ENCODE measurements around the gene RRP1B. TPM values are rescaled to one million over a fixed set of nuclear protein-coding genes. Genes with fewer than 3 reads are reported as not detected.

RRP1B gene
- total RNA-seq, 4 donors from 2014 or later = 12.5 to 24.7 (median 18.9) TPM

DNA sequence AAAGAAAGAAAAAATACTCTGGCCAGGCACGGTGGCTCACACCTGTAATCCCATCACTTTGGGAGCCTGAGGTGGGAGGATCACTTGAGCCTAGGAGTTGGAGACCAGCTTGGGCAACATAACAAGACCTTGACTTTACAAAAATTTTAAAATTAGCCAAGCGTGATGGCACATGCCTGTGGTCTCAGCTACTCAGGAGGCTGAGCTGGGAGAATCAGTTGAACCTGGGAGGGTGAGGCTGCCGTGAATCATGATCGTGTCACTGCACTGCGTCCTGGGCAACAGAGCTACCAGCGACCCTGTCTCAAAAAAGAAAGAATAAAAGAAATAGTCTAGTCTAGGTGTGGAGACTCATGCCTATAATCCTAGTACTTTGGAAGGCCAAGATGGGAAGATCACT is 22.3 kb downstream of the RRP1B start:
- Histone ChIP-seq H3K4me3 (no peak overlapping the region), H3K36me3 (peaks cover 0 to 83% of the 10 kb centered on the region in 2 donors), H3K9me3 (no peaks in the 10 kb centered on the region), H3K27me3 (no peaks in the 10 kb centered on the region), H3K27ac (no peak overlapping the region), H3K4me1 (no peaks in the 10 kb centered on the region)
- in situ Hi-C loops (cut with MboI; ENCODE audit: low sequenced_read_pairs in 4 of 4) = no loop called here
- intact Hi-C loops (cut with DNase I; ENCODE audit: low total_unique reads) = no loop called here
- TF ChIP-seq POLR2A (IDR thresholded peaks at IDR 0.05) = no peak
- TF ChIP-seq, protein P1, sequence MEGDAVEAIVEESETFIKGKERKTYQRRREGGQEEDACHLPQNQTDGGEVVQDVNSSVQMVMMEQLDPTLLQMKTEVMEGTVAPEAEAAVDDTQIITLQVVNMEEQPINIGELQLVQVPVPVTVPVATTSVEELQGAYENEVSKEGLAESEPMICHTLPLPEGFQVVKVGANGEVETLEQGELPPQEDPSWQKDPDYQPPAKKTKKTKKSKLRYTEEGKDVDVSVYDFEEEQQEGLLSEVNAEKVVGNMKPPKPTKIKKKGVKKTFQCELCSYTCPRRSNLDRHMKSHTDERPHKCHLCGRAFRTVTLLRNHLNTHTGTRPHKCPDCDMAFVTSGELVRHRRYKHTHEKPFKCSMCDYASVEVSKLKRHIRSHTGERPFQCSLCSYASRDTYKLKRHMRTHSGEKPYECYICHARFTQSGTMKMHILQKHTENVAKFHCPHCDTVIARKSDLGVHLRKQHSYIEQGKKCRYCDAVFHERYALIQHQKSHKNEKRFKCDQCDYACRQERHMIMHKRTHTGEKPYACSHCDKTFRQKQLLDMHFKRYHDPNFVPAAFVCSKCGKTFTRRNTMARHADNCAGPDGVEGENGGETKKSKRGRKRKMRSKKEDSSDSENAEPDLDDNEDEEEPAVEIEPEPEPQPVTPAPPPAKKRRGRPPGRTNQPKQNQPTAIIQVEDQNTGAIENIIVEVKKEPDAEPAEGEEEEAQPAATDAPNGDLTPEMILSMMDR (IDR thresholded peaks at IDR 0.05 in 4 of 5, conservative IDR thresholded peaks at IDR 0.05 in 1 of 5) = no peak
- ATAC-seq = no peak
- no peak for DNase-seq

DNA sequence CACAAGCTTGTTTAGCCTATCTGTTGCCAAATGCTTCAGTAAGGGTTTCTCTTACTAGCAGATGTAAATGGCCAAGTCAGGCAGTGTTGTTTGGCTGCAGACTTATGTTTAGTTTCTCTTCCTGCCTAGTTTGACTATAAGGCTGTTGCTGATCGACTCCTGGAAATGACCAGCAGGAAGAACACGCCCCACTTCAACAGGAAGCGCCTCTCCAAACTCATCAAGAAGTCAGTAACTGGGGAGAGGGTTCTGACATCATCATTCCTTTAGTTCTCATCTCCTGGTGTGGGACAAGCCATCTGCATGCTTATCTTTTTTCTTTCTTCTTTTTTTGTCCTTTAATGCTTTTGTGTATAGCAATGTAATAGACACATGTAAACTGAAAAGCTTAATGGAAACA is 25.1 kb downstream of the RRP1B start:
- Histone ChIP-seq H3K9me3 (no peaks in the 10 kb centered on the region), H3K4me1 (no peaks in the 10 kb centered on the region), H3K27me3 (no peaks in the 10 kb centered on the region), H3K4me3 (no peak overlapping the region), H3K27ac (no peak overlapping the region), H3K36me3 (peaks cover 0 to 90% of the 10 kb centered on the region in 2 donors)
- intact Hi-C loops (cut with DNase I; ENCODE audit: low total_unique reads) = no loop called here
- TF ChIP-seq, protein P1 (IDR thresholded peaks at IDR 0.05 in 4 of 5, conservative IDR thresholded peaks at IDR 0.05 in 1 of 5) = no peak
- TF ChIP-seq POLR2A (IDR thresholded peaks at IDR 0.05) = no peak
- in situ Hi-C loops (cut with MboI; ENCODE audit: low sequenced_read_pairs in 4 of 4) = no loop called here
- ATAC-seq (no peak), DNase-seq (no peak)

DNA sequence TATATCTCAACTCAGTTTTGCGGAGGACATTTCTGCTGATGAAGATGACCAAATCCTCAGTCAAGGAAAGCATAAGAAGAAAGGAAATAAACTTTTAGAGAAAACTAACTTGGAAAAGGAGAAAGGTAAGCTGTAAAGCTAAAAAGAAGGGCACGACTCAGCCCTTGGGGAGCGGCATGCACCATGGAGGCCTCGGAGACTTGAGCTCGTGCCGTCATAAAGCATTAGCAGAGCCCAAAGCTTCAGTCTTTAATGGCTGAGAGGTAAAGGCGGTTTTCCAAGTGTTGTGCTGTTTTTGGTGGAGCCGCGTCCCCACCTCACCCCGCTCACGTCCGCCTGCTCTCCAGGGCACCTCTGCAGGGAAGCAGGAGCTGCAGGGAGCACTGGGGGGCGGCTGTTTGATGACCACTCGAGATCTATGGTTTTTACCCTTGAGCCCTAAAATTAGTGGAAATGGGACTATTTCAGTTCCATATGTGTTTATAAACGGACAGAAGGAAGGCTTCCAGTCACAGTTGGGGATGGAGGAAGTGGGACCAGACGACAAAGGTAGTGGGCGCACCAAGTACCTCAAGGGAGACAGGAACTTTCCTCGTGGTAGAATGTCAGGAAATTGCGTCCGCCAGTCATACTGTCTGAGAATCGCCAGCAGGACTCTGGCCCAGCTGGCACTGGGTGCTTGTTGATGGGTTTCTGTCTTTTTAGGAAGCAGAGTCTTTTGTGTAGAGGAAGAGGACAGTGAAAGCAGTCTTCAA is 27.6 kb downstream of the RRP1B start:
- intact Hi-C loops (cut with DNase I; ENCODE audit: low total_unique reads) = loop anchor here (1.0 kb wide), 1 partner anchor 12 kb away; no protein-coding TSS in a partner anchor
- Histone ChIP-seq H3K4me3 (no peak overlapping the region), H3K27me3 (no peaks in the 10 kb centered on the region), H3K27ac (no peak overlapping the region), H3K9me3 (no peaks in the 10 kb centered on the region), H3K36me3 (peaks cover 0 to 96% of the 10 kb centered on the region in 2 donors), H3K4me1 (no peaks in the 10 kb centered on the region)
- DNase-seq (no peak), ATAC-seq (no peak)
- in situ Hi-C loops (cut with MboI; ENCODE audit: low sequenced_read_pairs in 4 of 4) = no loop called here
- no peak for TF ChIP-seq POLR2A (IDR thresholded peaks at IDR 0.05)
- TF ChIP-seq, protein P1 (IDR thresholded peaks at IDR 0.05 in 4 of 5, conservative IDR thresholded peaks at IDR 0.05 in 1 of 5) = no peak

DNA sequence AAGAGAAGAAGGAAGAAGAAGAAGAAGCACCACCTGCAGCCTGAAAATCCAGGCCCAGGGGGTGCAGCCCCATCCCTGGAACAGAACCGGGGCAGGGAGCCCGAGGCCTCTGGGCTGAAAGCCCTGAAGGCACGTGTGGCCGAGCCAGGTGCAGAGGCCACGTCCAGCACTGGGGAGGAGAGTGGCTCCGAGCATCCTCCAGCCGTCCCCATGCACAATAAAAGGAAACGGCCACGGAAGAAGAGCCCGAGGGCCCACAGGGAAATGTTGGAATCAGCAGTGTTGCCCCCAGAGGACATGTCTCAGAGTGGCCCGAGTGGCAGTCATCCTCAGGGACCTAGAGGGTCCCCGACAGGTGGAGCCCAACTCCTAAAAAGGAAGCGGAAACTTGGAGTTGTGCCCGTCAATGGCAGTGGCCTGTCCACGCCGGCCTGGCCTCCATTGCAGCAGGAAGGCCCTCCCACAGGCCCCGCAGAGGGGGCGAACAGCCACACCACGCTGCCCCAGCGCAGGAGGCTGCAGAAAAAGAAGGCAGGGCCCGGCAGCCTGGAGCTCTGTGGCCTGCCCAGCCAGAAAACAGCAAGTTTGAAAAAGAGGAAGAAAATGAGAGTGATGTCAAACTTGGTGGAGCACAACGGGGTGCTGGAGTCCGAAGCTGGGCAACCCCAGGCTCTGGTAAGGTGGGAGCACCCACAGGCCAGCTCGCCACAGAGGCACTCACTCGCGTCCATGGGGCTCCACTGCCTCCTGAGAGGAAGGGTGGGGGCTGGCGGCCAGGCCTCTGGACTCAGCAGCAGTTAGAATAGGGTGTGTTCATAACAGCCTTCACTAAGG is 28.4 kb downstream of the RRP1B start:
- intact Hi-C loops (cut with DNase I; ENCODE audit: low total_unique reads) = no loop called here
- ATAC-seq = no peak
- no peak overlapping the region for H3K27ac ChIP-seq

More for the DNA sequence above, 28.4 kb downstream of the RRP1B start:
- H3K4me1 ChIP-seq = no peaks in the 10 kb centered on the region
- TF ChIP-seq, protein P1 (IDR thresholded peaks at IDR 0.05 in 4 of 5, conservative IDR thresholded peaks at IDR 0.05 in 1 of 5) = no peak
- no peaks in the 10 kb centered on the region for H3K9me3 ChIP-seq
- H3K4me3 ChIP-seq = no peak overlapping the region
- H3K36me3 ChIP-seq = peaks cover 0 to 95% of the 10 kb centered on the region in 2 donors
- no peak for DNase-seq
- H3K27me3 ChIP-seq = no peaks in the 10 kb centered on the region
- in situ Hi-C loops (cut with MboI; ENCODE audit: low sequenced_read_pairs in 4 of 4) = no loop called here

Measured in gastrocnemius medialis (tissue), 4 donors.